Activated CD8-positive, alpha-beta memory T cell treated with anti-CD3 and anti-CD28 coated beads for 1 hour (primary cell): ENCODE measurements around the gene GABRB2.

Experiments
- DNase-seq, 2 donors: peaks; one replicate each; pipeline ENCODE4 v3.0.0-alpha.2; 2020; ENCODE audit warnings: low read depth in 1 of 2; ENCODE audit errors: extremely low read depth in 1 of 2

The GABRB2 gene

GRCh38 chr5:161481922-161482321 is 64.6 kb downstream of the GABRB2 start:
- DNase-seq = no peak

DNA sequence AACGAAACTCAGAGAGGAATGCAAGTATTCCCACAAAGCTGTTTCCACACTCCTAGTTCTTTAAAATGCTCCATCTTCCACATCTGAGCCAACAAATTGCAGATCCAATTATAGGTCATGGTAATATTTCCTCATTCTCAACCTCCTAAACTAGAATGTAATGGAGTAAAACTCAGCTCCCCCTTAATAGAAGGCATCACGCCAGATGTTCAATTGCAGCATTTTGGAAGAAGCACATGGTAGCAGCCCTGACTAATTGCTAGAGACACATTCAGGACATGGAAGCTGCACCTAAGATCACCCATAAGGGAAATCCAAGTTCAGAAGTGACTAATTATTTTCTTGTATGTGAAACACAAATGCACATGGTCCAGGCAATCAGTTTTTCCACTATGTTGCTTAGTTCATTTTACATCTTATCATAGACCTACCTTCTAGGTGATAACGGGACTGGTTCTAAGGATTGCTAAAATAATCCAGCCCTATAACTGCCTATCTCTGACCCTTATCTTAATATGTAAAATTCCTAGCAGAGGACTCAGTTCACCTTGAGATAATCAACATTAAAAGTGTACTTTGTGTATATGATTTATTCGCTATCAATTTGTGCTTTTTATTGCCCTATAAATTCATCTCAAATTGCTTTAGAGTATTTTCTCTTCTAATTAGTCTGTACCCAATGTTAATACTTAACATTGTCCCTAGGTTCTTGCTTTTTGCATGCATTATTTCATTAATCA is 75.1 kb downstream of the GABRB2 start:
- no peak for DNase-seq

- no peak for DNase-seq
These were observed 78.8 kb downstream of the GABRB2 start for GRCh38 chr5:161467703-161468102.

- no peak for DNase-seq
These were observed 85.8 kb downstream of the GABRB2 start for GRCh38 chr5:161460741-161461140.

DNA sequence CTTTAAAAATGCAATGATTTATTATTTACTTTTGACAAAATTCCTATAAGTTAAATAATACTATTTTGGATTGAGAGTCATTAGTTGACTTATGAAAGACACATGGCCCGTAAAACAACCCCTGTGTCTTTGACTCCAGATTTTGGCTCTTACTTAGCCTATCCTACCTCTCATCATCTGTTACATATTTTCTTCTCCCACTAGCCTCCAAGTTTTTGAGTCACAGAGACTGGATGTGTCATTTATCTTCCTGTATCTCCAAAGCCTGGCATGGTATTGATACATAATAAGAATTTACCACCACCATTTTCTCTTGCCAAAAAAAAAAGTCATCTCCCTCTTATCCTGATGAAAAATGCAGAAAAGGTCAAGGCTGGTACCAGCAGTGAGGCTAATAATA is 99.9 kb downstream of the GABRB2 start:
- DNase-seq = no peak

DNA sequence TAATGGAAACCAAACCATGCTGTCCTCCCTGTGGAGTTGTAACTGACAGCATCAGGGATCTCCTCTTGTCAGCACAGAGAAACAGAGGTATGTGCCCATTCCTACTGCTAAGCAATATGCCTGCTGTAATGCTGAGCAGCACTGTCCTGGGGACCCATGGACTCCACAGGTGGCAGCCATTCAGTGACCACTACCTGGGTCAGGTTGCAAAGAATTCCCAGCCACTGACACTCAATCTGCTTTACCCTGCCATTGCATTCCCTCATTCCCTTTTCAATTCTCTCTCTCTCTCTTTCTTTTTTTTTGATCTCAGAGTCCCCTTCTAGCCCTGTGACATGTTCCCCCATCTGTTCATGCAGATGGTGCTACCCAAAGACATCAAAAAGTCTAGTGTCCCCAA is 104.1 kb downstream of the GABRB2 start:
- no peak for DNase-seq

- DNase-seq = no peak
These were observed 113.7 kb downstream of the GABRB2 start for GRCh38 chr5:161432798-161433197.

- no peak for DNase-seq
These were observed 114.6 kb downstream of the GABRB2 start for GRCh38 chr5:161431963-161432362.

GRCh38 chr5:161421067-161421466 is 125.5 kb downstream of the GABRB2 start:
- DNase-seq = no peak

DNA sequence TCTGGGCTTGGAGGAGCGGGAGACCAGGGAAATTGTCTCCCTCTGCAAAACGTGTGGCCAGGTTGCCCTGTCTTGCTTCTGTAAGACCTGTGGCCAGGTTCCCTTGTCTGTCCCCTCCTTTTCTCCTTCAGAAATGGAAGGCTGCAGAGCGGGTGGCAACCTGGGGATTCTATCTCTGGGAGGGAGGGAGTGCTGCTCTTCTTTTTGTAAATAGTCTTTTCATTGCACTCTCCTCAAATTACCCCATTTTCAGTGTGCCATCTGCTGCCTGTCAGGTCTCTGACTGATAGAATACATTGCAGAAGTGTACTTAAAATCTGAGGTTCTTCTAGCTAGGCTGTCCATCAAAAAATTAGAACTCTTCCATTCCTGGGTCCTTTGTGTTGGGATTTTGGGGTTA is 126.0 kb downstream of the GABRB2 start:
- DNase-seq = no peak

GRCh38 chr5:161414896-161415295 is 131.6 kb downstream of the GABRB2 start:
- DNase-seq = no peak

- no peak for DNase-seq
These were observed 132.5 kb downstream of the GABRB2 start for GRCh38 chr5:161414037-161414436.

DNA sequence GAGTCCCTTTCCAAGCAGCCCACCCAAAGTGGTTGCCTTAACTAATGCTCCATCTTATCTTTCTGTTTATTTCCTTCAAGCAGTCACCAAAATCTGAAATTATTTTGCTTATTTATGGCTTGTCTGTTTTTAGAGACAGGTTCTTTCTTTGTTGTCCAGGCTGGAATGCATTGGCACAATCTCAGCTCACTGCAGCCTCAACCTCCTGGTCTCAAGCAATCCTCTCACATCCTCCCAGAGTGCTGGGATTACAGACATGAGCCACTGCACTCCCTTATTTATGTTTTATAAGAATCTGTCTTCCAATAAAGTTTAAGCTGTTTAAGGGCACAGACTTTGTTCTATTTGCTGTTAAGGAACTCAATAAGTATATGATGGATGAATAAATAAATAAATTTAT is 133.7 kb downstream of the GABRB2 start:
- no peak for DNase-seq

- no peak for DNase-seq
These were observed 135.4 kb downstream of the GABRB2 start for GRCh38 chr5:161411156-161411555.

GRCh38 chr5:161410640-161411039 is 135.9 kb downstream of the GABRB2 start:
- no peak for DNase-seq

GRCh38 chr5:161409471-161409870 is 137.1 kb downstream of the GABRB2 start:
- no peak for DNase-seq

GRCh38 chr5:161406880-161407279 is 139.6 kb downstream of the GABRB2 start:
- no peak for DNase-seq

DNA sequence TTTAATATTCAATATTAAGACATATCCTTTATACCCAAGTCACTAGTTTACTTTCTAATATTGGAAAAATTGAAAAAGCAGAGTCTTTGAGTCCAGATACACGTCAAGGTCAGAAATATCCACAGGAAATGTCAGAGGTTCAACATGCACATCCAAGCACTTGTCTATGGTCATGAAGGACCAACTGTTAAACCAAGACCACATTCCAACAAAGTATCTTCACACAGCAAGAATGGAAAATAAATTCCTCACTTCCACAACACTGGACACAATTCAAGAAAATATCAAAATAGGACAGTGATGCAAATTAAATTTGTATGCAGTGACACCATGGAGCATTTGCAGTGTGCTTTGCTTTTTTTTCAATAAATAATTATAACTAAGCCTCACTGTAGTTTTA is 142.5 kb downstream of the GABRB2 start:
- no peak for DNase-seq

GRCh38 chr5:161403121-161403520 is 143.4 kb downstream of the GABRB2 start:
- no peak for DNase-seq

DNA sequence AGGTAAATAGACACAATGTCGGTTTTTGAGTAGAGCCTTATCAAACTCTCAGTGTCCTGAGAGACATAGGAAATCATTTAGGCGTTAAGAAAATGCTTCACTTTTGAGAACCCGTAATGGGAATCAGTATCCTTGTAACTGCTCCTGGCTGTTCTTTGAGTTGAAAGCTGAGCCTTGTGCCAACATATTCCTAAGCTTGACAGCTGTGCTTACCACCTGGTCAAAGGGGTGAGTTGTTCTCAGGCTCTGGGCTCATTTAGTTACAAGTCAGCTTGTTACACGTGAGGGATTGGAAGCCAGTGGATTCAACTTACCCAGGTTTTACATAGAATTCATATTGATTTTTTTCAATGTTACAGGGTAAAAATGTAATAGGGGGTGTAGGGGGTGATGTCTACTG is 145.9 kb downstream of the GABRB2 start:
- no peak for DNase-seq

DNA sequence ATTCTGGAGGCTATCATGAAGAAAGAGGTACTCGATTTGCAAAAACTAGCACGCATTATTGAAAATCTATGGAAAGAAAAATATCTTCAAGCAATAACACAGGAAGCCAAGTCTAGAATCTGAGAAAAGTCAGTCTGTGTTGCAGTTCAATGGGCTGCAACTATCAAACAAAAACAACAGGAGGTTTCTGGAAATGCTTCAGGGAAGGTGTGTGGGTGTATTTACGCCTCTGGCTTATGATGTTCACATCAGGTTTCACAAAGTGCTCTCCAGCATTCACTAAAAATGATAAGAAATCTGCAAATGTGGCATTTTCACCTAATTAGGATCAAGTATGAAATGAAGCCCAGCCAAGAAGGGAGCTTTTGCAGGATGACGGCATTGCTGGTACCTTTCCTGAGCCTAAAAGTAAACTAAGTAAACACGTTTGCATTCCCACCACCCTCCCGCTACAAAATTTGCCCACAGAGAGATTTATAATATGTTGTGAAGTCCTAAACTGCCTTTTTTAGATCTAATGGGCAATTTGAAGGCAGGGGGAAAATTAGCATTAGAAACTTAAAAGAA is 146.4 kb downstream of the GABRB2 start:
- DNase-seq = no peak

DNA sequence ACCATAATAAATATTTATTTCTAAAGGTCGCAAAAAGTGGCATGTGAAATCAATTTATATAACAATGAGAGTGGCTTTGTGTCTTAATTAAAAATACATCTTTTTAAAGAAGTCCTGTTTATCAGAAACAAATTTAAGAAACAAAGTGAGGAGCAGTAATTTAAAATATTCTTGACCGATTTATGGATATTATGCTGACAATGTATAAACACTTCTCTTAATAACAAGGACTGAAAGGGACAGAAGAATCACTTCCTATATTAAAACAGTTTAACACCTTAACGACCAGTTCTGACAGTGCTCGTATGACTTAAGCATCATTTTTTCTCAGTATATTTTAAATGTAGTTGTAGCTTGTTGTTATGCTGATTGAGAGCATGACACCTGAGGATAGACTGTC is 149.1 kb downstream of the GABRB2 start:
- no peak for DNase-seq

DNA sequence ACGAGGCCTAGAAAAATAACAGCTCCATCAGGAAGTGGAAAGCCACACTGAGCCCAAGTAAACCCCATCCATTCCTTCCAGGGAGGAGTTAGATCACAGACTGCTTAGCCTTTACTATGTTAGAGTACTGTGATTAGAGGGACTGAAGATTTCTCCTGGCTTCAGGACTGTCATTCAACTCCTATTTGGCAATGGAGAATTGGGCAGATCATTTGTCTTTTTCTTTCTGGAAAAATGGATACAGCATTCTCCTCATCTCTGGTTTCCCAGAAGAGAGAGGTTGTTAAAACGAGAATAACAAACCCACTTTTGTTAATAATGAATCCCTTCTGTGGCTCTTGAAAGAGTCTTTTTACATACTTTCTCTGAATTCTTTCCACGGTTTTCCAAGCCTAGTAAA is 150.4 kb downstream of the GABRB2 start:
- no peak for DNase-seq
